Measurements from ENCODE around the gene TRAPPC2.

GRCh38 chrX:13685126-13685763 lies 49.2 kb downstream of the TRAPPC2 start:
- TF ChIP-seq CTCF (IDR thresholded peaks at IDR 0.05) (no peak), POLR2A (IDR thresholded peaks at IDR 0.05) (no peak), POLR2AphosphoS5 (IDR thresholded peaks at IDR 0.05) (no peak)
